H1 (cell line): ENCODE measurements around the gene C4B.

Experiments
- CEBPB ChIP-seq: IDR thresholded peaks from 2 replicates; pipeline ENCODE4 v1.6.1; 2012; ENCODE audit warnings: low read depth, low read length
- CHD1 ChIP-seq: IDR thresholded peaks from 2 replicates; pipeline ENCODE4 v1.6.1; 2012; ENCODE audit warnings: low read depth, low read length, improper control_type of control experiment
- EP300 ChIP-seq, 2 experiments: IDR thresholded peaks; 1 replicate in 1 of 2; 2 replicates in 1 of 2; pipeline ENCODE4 v1.6.1; 2011 to 2012; ENCODE audit warnings: low read depth in 2 of 2, low read length in 2 of 2, mild to moderate bottlenecking in 2 of 2, borderline replicate concordance in 1 of 2, inconsistent platforms in 1 of 2, moderate library complexity in 1 of 2
- EZH2 ChIP-seq: fragments of 200-600 bp; sonication (generic); IDR thresholded peaks from 2 replicates; pipeline ENCODE4 v1.7.1; 2012; ENCODE audit warnings: low read depth, mild to moderate bottlenecking, moderate library complexity, low read length, inconsistent platforms; ENCODE audit not compliant: severe bottlenecking
- POLR2A ChIP-seq, 2 experiments: IDR thresholded peaks; 1 replicate in 1 of 2; 2 replicates in 1 of 2; pipeline ENCODE4 v1.6.1; 2011; ENCODE audit warnings: low read depth in 2 of 2, low read length in 2 of 2, mild to moderate bottlenecking in 2 of 2; ENCODE audit errors: control extremely low read depth in 1 of 2
- POLR2AphosphoS5 ChIP-seq: IDR thresholded peaks from 2 replicates; pipeline ENCODE4 v1.6.1; 2011; ENCODE audit warnings: low read depth, low read length
- RAD21 ChIP-seq, 2 experiments: IDR thresholded peaks in 1 of 2; conservative IDR thresholded peaks in 1 of 2; 2 replicates each; pipeline ENCODE4 v1.6.1; 2011; ENCODE audit warnings: low read depth in 2 of 2, low read length in 2 of 2, improper control_type of control experiment in 1 of 2, inconsistent platforms in 1 of 2, mild to moderate bottlenecking in 1 of 2, moderate library complexity in 1 of 2
- SRF ChIP-seq: IDR thresholded peaks from 2 replicates; pipeline ENCODE4 v1.6.1; 2011; ENCODE audit warnings: mild to moderate bottlenecking, low read depth, low read length, moderate library complexity
- TEAD4 ChIP-seq: IDR thresholded peaks from 2 replicates; pipeline ENCODE4 v1.6.1; 2012; ENCODE audit warnings: low read depth, low read length, inconsistent platforms, mixed read lengths
- ZNF274 ChIP-seq: IDR thresholded peaks from 2 replicates; pipeline ENCODE4 v1.7.0; 2012; ENCODE audit warnings: low read length, borderline replicate concordance; ENCODE audit errors: extremely low read depth
- TF ChIP-seq, protein P1 (sequence below), 3 experiments: IDR thresholded peaks; 1 replicate in 2 of 3; 2 replicates in 1 of 3; pipeline versions ENCODE4 v1.5.1 to v1.6.1; 2011; ENCODE audit warnings: low read length in 3 of 3, mild to moderate bottlenecking in 3 of 3, inconsistent platforms in 2 of 3, low read depth in 1 of 3, moderate library complexity in 1 of 3; ENCODE audit not compliant: insufficient read depth in 1 of 3; ENCODE audit errors: control extremely low read depth in 1 of 3

DNA sequence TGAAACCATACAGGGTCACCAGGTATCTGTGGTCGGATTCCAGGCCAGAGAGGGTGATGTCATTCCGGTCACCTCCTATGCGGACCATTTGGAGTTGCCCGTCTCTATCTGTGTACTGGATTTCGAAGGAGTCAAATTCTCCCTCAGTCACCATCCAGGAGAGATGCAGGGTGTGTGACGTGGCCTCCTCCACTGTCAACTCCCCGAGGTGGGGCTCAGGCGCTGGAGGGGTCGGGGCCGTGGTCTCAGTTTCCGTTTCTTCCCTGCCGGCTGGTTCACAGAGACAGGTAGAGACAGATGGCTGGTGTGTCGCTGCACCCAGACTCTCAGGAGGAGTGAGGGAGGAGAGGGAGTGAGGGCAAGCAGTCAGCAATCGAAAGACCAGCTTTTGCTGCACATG is 54.3 kb downstream of the C4B start:
- TF ChIP-seq POLR2A (IDR thresholded peaks at IDR 0.05; ENCODE audit: control extremely low read depth in 1 of 2, low read depth in 2 of 2, low read length in 2 of 2) (no peak), POLR2AphosphoS5 (no peak), CHD1 (no peak), ZNF274 (no peak), CEBPB (no peak), EZH2 (no peak), EP300 (IDR thresholded peaks at IDR 0.05; ENCODE audit: borderline replicate concordance in 1 of 2, low read depth in 2 of 2, low read length in 2 of 2) (no peak), RAD21 (IDR thresholded peaks at IDR 0.05 in 1 of 2, conservative IDR thresholded peaks at IDR 0.05 in 1 of 2; ENCODE audit: low read depth in 2 of 2, low read length in 2 of 2) (no peak), SRF (no peak), TEAD4 (no peak)
- TF ChIP-seq, protein P1, sequence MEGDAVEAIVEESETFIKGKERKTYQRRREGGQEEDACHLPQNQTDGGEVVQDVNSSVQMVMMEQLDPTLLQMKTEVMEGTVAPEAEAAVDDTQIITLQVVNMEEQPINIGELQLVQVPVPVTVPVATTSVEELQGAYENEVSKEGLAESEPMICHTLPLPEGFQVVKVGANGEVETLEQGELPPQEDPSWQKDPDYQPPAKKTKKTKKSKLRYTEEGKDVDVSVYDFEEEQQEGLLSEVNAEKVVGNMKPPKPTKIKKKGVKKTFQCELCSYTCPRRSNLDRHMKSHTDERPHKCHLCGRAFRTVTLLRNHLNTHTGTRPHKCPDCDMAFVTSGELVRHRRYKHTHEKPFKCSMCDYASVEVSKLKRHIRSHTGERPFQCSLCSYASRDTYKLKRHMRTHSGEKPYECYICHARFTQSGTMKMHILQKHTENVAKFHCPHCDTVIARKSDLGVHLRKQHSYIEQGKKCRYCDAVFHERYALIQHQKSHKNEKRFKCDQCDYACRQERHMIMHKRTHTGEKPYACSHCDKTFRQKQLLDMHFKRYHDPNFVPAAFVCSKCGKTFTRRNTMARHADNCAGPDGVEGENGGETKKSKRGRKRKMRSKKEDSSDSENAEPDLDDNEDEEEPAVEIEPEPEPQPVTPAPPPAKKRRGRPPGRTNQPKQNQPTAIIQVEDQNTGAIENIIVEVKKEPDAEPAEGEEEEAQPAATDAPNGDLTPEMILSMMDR (IDR thresholded peaks at IDR 0.05; ENCODE audit: control extremely low read depth in 1 of 3, insufficient read depth in 1 of 3, low read depth in 1 of 3, low read length in 3 of 3): no peak
